Neural crest cell (in vitro differentiated cells): ENCODE measurements around the gene COX7A1. TPM values are rescaled to one million over a fixed set of nuclear protein-coding genes. Genes with fewer than 3 reads are reported as not detected.
"Not testable (repeated sequence)": the region's sequence is repeated elsewhere in the genome, so short reads cannot be mapped to it uniquely, and the experiment has no call there.

Experiments
- DNase-seq: peaks from one replicate; pipeline ENCODE4 v3.0.0; 2021; ENCODE audit warnings: low read depth, mixed read lengths, low spot score
- H3K27ac Mint-ChIP-seq: one replicate; pipeline ENCODE4 v1.8.0; 2021; ENCODE audit warnings: mild to moderate bottlenecking, mixed read lengths; ENCODE audit not compliant: unreplicated experiment
- H3K27me3 Mint-ChIP-seq: 2 replicates; pipeline ENCODE4 v1.8.0; 2021; ENCODE audit warnings: low read depth, mild to moderate bottlenecking, mixed read lengths
- H3K36me3 Mint-ChIP-seq: 2 replicates; pipeline ENCODE4 v1.8.0; 2021; ENCODE audit warnings: low read depth, mild to moderate bottlenecking, mixed read lengths
- H3K4me1 Mint-ChIP-seq: 2 replicates; pipeline ENCODE4 v1.8.0; 2021; ENCODE audit warnings: mixed read lengths
- H3K4me3 Mint-ChIP-seq: one replicate; pipeline ENCODE4 v1.8.0; 2021; ENCODE audit warnings: mild to moderate bottlenecking, mixed read lengths
- H3K9me3 Mint-ChIP-seq: 2 replicates; pipeline ENCODE4 v1.8.0; 2021; ENCODE audit warnings: mixed read lengths
- total RNA-seq: library from RNA; stranded (reverse); gene quantifications from 2 replicates; pipeline ENCODE4 v1.2.1, GENCODE V29; 2021
- TF ChIP-seq, protein P1 (sequence below): fragments of 200-600 bp; sonication (generic); conservative IDR thresholded peaks from 2 replicates; pipeline ENCODE4 v1.5.0; 2021; ENCODE audit warnings: antibody characterized with exemption, mild to moderate bottlenecking

Gene COX7A1
- total RNA-seq, 1 donor from 2014 or later: not detected

DNA sequence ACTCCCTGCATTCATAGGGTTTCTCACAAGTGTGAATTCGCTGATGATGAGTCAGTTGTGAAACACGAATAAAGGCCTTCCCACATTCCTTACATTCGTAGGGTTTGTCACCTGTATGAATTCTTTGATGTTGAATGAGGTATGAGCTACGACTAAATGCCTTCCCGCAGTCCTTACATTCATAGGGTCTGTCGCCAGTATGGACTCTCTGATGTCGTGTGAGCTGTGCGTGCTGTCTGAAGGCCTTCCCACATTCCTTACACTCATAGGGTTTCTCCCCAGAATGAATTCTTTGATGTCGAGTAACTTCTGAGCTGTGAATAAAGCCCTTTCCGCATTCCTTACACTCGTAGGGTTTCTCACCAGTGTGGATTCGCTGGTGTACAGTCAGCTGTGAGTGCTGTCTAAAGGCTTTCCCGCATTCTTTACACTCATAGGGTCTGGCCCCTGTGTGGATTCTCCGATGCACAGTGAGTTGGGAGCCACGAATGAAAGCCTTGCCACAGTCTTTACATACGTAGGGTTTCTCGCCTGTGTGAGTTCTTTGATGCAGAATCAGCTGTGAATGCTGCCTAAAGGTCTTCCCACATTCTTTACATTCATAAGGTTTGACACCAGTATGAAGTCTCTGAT lies 30.5 kb upstream of the COX7A1 start:
- Mint-ChIP-seq H3K9me3 (no peaks in the 10 kb centered on the region), H3K27ac (peak overlapping the region; percentile 67), H3K36me3 (no peaks in the 10 kb centered on the region), H3K4me3 (no peak overlapping the region), H3K27me3 (no peaks in the 10 kb centered on the region), H3K4me1 (no peaks in the 10 kb centered on the region)
- DNase-seq: no peak
- TF ChIP-seq, protein P1, sequence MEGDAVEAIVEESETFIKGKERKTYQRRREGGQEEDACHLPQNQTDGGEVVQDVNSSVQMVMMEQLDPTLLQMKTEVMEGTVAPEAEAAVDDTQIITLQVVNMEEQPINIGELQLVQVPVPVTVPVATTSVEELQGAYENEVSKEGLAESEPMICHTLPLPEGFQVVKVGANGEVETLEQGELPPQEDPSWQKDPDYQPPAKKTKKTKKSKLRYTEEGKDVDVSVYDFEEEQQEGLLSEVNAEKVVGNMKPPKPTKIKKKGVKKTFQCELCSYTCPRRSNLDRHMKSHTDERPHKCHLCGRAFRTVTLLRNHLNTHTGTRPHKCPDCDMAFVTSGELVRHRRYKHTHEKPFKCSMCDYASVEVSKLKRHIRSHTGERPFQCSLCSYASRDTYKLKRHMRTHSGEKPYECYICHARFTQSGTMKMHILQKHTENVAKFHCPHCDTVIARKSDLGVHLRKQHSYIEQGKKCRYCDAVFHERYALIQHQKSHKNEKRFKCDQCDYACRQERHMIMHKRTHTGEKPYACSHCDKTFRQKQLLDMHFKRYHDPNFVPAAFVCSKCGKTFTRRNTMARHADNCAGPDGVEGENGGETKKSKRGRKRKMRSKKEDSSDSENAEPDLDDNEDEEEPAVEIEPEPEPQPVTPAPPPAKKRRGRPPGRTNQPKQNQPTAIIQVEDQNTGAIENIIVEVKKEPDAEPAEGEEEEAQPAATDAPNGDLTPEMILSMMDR: no peak

GRCh38 chr19:36179077-36179476 lies 26.8 kb upstream of the COX7A1 start:
- not testable (repeated sequence) for H3K27me3 Mint-ChIP-seq, H3K4me1 Mint-ChIP-seq, H3K4me3 Mint-ChIP-seq, H3K36me3 Mint-ChIP-seq, DNase-seq, H3K9me3 Mint-ChIP-seq, H3K27ac Mint-ChIP-seq

DNA sequence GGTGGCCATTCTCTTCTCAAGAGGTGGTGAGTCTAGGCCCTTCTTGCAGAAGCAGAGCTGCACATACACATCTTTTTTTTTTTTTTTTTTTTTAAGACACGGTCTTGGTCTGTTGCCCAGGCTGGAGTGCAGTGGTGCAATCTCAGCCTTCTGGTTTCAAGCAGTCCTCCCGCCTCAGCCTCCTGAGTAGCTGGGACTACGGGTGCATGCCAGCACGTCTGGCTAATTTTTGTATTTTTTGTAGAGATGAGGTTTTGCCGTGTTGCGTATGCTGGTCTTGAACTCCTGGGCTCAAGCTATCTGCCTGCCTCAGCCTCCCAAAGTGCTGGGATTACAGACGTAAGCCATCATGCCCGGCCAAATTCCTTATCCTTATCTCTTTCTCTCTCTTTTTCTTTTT lies 21.6 kb upstream of the COX7A1 start:
- not testable (repeated sequence) for H3K4me3 Mint-ChIP-seq, H3K4me1 Mint-ChIP-seq, H3K9me3 Mint-ChIP-seq, H3K36me3 Mint-ChIP-seq, H3K27me3 Mint-ChIP-seq, DNase-seq, H3K27ac Mint-ChIP-seq

GRCh38 chr19:36172852-36173251 lies 20.6 kb upstream of the COX7A1 start:
- no peak overlapping the region for H3K27ac Mint-ChIP-seq
- peaks cover 4% of the 10 kb centered on the region for H3K4me1 Mint-ChIP-seq
- H3K36me3 Mint-ChIP-seq: no peaks in the 10 kb centered on the region

GRCh38 chr19:36169084-36169760 lies 17.0 kb upstream of the COX7A1 start:
- H3K4me3 Mint-ChIP-seq: no peak overlapping the region
- TF ChIP-seq, protein P1: no peak
- no peak overlapping the region for H3K27ac Mint-ChIP-seq
- H3K27me3 Mint-ChIP-seq: no peaks in the 10 kb centered on the region
- no peak for DNase-seq
- peaks cover 4% of the 10 kb centered on the region for H3K4me1 Mint-ChIP-seq
- H3K9me3 Mint-ChIP-seq: no peaks in the 10 kb centered on the region
- no peaks in the 10 kb centered on the region for H3K36me3 Mint-ChIP-seq

More at GRCh38 chr19:36172852-36173251, 20.6 kb upstream of the COX7A1 start:
- Mint-ChIP-seq H3K9me3 (no peaks in the 10 kb centered on the region), H3K27me3 (no peaks in the 10 kb centered on the region), H3K4me3 (no peak overlapping the region)
- DNase-seq: no peak
- TF ChIP-seq, protein P1: no peak

DNA sequence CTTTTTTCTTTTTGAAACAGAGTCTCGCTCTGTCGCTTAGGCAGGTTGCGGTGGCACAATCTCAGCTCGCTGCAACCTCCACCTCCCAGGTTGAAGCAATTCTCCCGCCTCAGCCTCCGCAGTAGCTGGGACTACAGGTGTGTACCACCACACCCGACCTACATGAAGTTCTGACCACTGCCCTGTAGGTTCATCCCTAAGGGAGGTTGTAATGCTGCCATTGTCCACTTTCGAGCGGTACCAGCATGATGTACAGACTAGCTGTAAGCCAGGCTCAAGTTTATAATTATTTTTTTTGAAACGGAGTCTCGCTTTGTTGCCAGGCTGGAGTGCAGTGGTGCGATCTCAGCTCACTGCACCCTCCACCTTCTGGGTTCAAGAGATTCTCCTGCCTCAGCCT lies 11.6 kb upstream of the COX7A1 start:
- TF ChIP-seq, protein P1: no peak
- Mint-ChIP-seq H3K27me3 (no peaks in the 10 kb centered on the region), H3K4me1 (no peaks in the 10 kb centered on the region), H3K36me3 (peaks cover 3% of the 10 kb centered on the region), H3K4me3 (no peak overlapping the region), H3K27ac (no peak overlapping the region), H3K9me3 (no peaks in the 10 kb centered on the region)
- DNase-seq: no peak
